Uterus (tissue), 4 donors: ENCODE data around the gene GRIA1. TPM values are rescaled to one million over a fixed set of nuclear protein-coding genes. Genes with fewer than 3 reads are reported as not detected.

Experiments used
- DNase-seq, 2 donors: peaks; one replicate each; pipeline ENCODE4 v3.0.0-alpha.2; 2019 to 2020
- H3K27ac ChIP-seq, 2 donors: fragments of 200-600 bp; sonication (generic); 1 replicate in 1 of 2; 2 replicates in 1 of 2; pipeline ENCODE4 v1.5.1; 2016 to 2018
- H3K27me3 ChIP-seq, 2 donors: fragments of 200-600 bp; sonication (generic); one replicate each; pipeline ENCODE4 v1.5.1; 2018 to 2019; ENCODE audit warnings: control low read depth in 1 of 2
- H3K36me3 ChIP-seq, 2 donors: fragments of 200-600 bp; sonication (generic); one replicate each; pipeline ENCODE4 v1.5.1; 2019; ENCODE audit warnings: control low read depth in 1 of 2
- H3K4me1 ChIP-seq, 2 donors: fragments of 200-600 bp; sonication (generic); one replicate each; pipeline ENCODE4 v1.5.1; 2018 to 2019; ENCODE audit warnings: control low read depth in 1 of 2
- H3K4me3 ChIP-seq, 2 donors: fragments of 200-600 bp; sonication (generic); 1 replicate in 1 of 2; 2 replicates in 1 of 2; pipeline ENCODE4 v1.5.1; 2018 to 2019; ENCODE audit warnings: mild to moderate bottlenecking in 1 of 2
- H3K9me3 ChIP-seq, 2 donors: fragments of 200-600 bp; sonication (generic); one replicate each; pipeline ENCODE4 v1.5.1; 2019; ENCODE audit warnings: control low read depth in 1 of 2
- POLR2A ChIP-seq, 2 donors: fragments of 450-650 bp; IDR thresholded peaks; one replicate each; pipeline ENCODE4 v1.6.1; 2016; ENCODE audit warnings: antibody characterized with exemption in 2 of 2, mild to moderate bottlenecking in 1 of 2, moderate library complexity in 1 of 2
- intact Hi-C: fragments of 100-400 bp; cut with DNase I; formaldehyde crosslinking; loops from one replicate; pipeline ENCODE4 v1.15.1; 2023; ENCODE audit warnings: low total_unique reads
- total RNA-seq, 4 donors: library from RNA; depleted of rRNA in 3 of 4; stranded (reverse); fragments of >200 nt in 3 of 4; gene quantifications; one replicate each; pipeline versions ENCODE4 v1.1.0 to v1.2.4, GENCODE V29; 2014 to 2023
- TF ChIP-seq, protein P1 (sequence below), 4 experiments: fragments of 200-600 bp in 2 of 4; fragments of 450-650 bp in 2 of 4; sonication (generic) in 2 of 4; IDR thresholded peaks; one replicate each; pipeline ENCODE4 v1.5.1; 2016 to 2019; ENCODE audit warnings: antibody characterized with exemption in 4 of 4, mild to moderate bottlenecking in 2 of 4, moderate library complexity in 1 of 4
- donor health status: DM: yes; HTN: yes; CAD: no.

GRIA1 gene
- total RNA-seq, 4 donors from 2014 or later: 0.37 to 24.1 (median 1.5) TPM; not detected in 1

DNA sequence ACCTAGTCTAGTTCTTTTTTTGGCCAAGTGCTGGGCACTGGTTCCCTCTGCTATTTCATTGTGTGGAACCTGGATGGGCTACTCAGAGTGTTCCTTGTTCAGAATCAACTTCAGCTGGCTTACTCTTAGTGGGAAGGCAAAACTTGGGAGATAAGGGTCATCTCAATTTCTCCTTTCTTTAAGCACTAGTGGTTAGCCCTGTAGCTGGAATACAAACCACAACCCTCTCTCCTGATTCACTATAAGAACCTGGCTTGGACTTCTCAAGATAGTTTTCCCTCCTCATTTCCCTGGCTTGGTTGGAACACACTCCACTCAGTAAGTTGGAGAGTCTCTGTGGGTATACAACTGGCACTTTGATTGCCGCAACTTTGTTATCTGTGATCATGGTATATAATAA lies 35.1 kb downstream of the GRIA1 start:
- Histone ChIP-seq H3K36me3 (no peaks in the 10 kb centered on the region), H3K27ac (no peak overlapping the region), H3K9me3 (no peaks in the 10 kb centered on the region), H3K27me3 (no peaks in the 10 kb centered on the region), H3K4me3 (no peak overlapping the region), H3K4me1 (no peaks in the 10 kb centered on the region)
- intact Hi-C loops: no loop called here
- TF ChIP-seq, protein P1, sequence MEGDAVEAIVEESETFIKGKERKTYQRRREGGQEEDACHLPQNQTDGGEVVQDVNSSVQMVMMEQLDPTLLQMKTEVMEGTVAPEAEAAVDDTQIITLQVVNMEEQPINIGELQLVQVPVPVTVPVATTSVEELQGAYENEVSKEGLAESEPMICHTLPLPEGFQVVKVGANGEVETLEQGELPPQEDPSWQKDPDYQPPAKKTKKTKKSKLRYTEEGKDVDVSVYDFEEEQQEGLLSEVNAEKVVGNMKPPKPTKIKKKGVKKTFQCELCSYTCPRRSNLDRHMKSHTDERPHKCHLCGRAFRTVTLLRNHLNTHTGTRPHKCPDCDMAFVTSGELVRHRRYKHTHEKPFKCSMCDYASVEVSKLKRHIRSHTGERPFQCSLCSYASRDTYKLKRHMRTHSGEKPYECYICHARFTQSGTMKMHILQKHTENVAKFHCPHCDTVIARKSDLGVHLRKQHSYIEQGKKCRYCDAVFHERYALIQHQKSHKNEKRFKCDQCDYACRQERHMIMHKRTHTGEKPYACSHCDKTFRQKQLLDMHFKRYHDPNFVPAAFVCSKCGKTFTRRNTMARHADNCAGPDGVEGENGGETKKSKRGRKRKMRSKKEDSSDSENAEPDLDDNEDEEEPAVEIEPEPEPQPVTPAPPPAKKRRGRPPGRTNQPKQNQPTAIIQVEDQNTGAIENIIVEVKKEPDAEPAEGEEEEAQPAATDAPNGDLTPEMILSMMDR (IDR thresholded peaks at IDR 0.05): no peak
- TF ChIP-seq POLR2A (IDR thresholded peaks at IDR 0.05): no peak
- DNase-seq: no peak

DNA sequence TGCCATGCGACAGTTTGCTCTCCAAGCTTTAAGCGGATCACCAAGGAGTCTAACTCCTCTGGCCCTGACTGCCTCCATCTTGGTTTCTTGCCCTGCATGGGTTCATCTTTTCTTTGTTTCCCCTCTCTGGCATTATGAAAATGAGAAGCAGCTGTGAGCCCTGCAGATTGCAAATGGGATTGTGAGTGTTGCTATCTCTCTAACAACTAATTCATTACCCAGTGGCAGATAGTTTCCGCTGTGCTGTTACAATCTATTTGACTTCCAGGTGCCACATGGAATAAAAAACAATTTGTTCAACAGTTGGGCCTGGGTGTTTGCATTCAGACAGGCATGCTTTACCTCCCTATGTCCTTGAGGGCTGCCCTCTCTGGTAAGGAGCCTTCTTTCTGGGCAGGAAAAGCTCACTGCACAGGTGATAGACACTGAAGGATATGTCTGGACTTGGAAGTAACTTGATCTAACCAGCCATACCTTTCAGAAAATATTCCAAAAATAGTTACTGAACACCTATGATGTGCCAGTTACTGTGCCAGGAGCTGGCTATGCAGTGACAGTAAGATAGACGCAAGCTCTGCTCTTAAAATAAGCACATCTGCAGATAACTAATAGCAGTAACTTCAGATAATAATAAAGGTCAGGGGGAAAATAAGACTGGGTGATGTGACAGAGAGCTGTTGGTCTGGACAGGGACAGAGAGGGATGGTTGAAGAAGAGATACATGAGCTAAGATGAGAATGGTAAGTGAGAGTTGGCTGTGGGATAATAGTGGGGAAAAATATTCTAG lies 40.1 kb downstream of the GRIA1 start:
- H3K27me3 ChIP-seq: no peaks in the 10 kb centered on the region
- H3K9me3 ChIP-seq: no peaks in the 10 kb centered on the region
- H3K27ac ChIP-seq: no peak overlapping the region
- no peaks in the 10 kb centered on the region for H3K36me3 ChIP-seq
- no peak for DNase-seq
- intact Hi-C loops: no loop called here
- no peak overlapping the region for H3K4me3 ChIP-seq
- H3K4me1 ChIP-seq: no peaks in the 10 kb centered on the region
- TF ChIP-seq POLR2A (IDR thresholded peaks at IDR 0.05): no peak
- TF ChIP-seq, protein P1 (IDR thresholded peaks at IDR 0.05): no peak

DNA sequence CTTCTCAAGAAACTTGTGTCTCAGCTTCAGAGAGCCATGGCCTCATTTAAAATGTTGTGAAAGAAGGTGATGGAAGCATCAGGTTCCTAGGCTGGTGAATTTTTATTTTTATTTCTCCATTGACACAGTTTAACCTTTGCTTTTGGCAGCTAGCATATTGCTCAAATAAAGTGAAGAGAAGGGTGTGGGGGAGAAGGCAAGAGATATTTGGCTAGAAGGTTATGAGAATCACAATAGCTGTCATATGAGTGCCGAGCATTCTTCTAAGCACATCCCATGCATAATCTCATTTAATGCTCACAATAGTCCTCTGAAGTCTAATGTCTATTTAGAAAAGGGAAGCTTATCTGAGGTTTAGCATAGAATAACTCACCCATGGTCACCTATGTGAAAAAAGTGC lies 43.1 kb downstream of the GRIA1 start:
- no peaks in the 10 kb centered on the region for H3K27me3 ChIP-seq
- DNase-seq: no peak
- no peak for TF ChIP-seq POLR2A (IDR thresholded peaks at IDR 0.05)
- TF ChIP-seq, protein P1 (IDR thresholded peaks at IDR 0.05): no peak
- no peaks in the 10 kb centered on the region for H3K36me3 ChIP-seq
- intact Hi-C loops: no loop called here
- no peak overlapping the region for H3K27ac ChIP-seq
- no peak overlapping the region for H3K4me3 ChIP-seq
- H3K9me3 ChIP-seq: no peaks in the 10 kb centered on the region
- no peaks in the 10 kb centered on the region for H3K4me1 ChIP-seq

DNA sequence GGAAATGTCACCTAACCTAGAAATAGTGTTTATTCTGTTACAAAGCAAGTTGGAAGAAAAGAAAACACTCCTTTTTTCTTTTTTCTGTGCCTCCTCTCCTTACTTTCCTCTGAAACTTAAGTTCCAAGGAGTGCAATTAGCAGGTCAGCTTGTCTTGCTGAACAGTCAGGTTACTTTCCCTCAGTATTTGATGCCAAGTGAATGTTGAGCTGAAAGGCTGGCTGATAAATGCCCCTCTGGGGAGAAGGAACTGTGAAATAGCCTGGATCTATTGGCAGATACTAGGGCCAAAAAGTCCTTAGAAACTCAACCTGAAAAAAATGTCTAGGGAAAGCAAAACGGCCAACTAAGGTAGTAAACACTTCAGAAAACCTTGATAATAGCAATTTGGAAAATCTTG lies 43.6 kb downstream of the GRIA1 start:
- no peaks in the 10 kb centered on the region for H3K27me3 ChIP-seq
- intact Hi-C loops: no loop called here
- no peak for DNase-seq
- H3K4me3 ChIP-seq: no peak overlapping the region
- H3K36me3 ChIP-seq: no peaks in the 10 kb centered on the region
- TF ChIP-seq, protein P1 (IDR thresholded peaks at IDR 0.05): no peak
- no peak for TF ChIP-seq POLR2A (IDR thresholded peaks at IDR 0.05)
- H3K27ac ChIP-seq: no peak overlapping the region
- no peaks in the 10 kb centered on the region for H3K9me3 ChIP-seq
- no peaks in the 10 kb centered on the region for H3K4me1 ChIP-seq

DNA sequence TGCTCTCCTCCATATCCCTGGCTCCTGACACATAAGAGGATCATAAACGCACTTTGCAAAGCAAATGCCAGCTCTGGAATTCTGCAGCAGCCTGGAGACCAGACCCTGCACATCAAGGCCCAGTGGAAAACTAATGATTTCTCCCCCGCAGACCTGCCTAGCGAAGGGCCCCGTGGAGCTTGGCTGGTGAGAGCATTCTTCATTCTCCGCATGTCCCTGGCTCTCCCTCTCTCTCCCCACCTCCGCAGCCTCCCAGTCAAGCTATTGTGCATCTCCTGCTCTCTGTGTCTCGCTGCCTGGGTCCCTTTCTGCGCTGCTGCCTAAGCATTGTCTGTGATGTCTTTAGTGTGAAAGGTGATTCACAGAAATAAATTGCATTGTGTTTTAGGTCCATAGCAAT lies 46.7 kb downstream of the GRIA1 start:
- no peaks in the 10 kb centered on the region for H3K27me3 ChIP-seq
- no peak overlapping the region for H3K4me3 ChIP-seq
- no peak for TF ChIP-seq POLR2A (IDR thresholded peaks at IDR 0.05)
- TF ChIP-seq, protein P1 (IDR thresholded peaks at IDR 0.05): no peak
- no peak overlapping the region for H3K27ac ChIP-seq
- H3K4me1 ChIP-seq: no peaks in the 10 kb centered on the region
- no peaks in the 10 kb centered on the region for H3K36me3 ChIP-seq
- no peaks in the 10 kb centered on the region for H3K9me3 ChIP-seq
- no peak for DNase-seq
- intact Hi-C loops: no loop called here
